HepG2 (cell line): Measurements from ENCODE around the gene ARGLU1. TPM values are rescaled to one million over a fixed set of nuclear protein-coding genes. Genes with fewer than 3 reads are reported as not detected.

ENCODE experiments used
- HOXA3 ChIP-seq: sonication (generic); formaldehyde crosslinking; IDR thresholded peaks from 2 replicates; pipeline ENCODE4 v1.5.0; 2020; ENCODE audit warnings: missing genetic modification reagents
- KDM1A ChIP-seq: IDR thresholded peaks from 2 replicates; pipeline ENCODE4 v1.6.1; 2016; ENCODE audit warnings: missing compliant biosample characterization
- MXD3 ChIP-seq: IDR thresholded peaks from 2 replicates; pipeline ENCODE4 v1.6.1; 2016; ENCODE audit warnings: mild to moderate bottlenecking, missing biosample characterization, missing genetic modification reagents
- NFAT5 ChIP-seq: sonication (generic); formaldehyde crosslinking; IDR thresholded peaks from 2 replicates; pipeline ENCODE4 v1.4.0; 2020; ENCODE audit warnings: missing genetic modification reagents
- NFATC3 ChIP-seq: sonication (generic); formaldehyde crosslinking; IDR thresholded peaks from 2 replicates; pipeline ENCODE4 v1.5.1; 2020; ENCODE audit warnings: mild to moderate bottlenecking, missing genetic modification reagents
- RAD51 ChIP-seq: fragments of 450-650 bp; IDR thresholded peaks from 2 replicates; pipeline ENCODE4 v1.6.1; 2016; ENCODE audit warnings: borderline replicate concordance
- SALL1 ChIP-seq: sonication (generic); formaldehyde crosslinking; IDR thresholded peaks from 2 replicates; pipeline ENCODE4 v1.8.0; 2022; ENCODE audit warnings: mild to moderate bottlenecking, missing genetic modification reagents
- SP5 ChIP-seq: IDR thresholded peaks from 2 replicates; pipeline ENCODE4 v1.6.1; 2016; ENCODE audit warnings: low read depth, borderline replicate concordance
- ZBTB2 ChIP-seq: sonication (generic); formaldehyde crosslinking; IDR thresholded peaks from 2 replicates; pipeline ENCODE4 v1.8.0; 2022; ENCODE audit warnings: low read depth, missing genetic modification reagents
- ZBTB42 ChIP-seq: sonication (generic); formaldehyde crosslinking; IDR thresholded peaks from 2 replicates; pipeline ENCODE4 v1.5.0; 2020; ENCODE audit warnings: mild to moderate bottlenecking, missing genetic modification reagents
- ZNF780A ChIP-seq: sonication (generic); formaldehyde crosslinking; IDR thresholded peaks from 2 replicates; pipeline ENCODE4 v1.8.0; 2022; ENCODE audit warnings: mild to moderate bottlenecking, missing genetic modification reagents, moderate library complexity
- ZUFSP ChIP-seq: sonication (generic); formaldehyde crosslinking; IDR thresholded peaks from 2 replicates; pipeline ENCODE4 v1.9.0; 2021; ENCODE audit warnings: missing genetic modification reagents, mild to moderate bottlenecking, borderline replicate concordance
- polyA plus RNA-seq, 8 experiments: library from polyadenylated mRNA; depleted of rRNA in 3 of 8; stranded (reverse) in 7 of 8; unstranded in 1 of 8; fragments of >200 nt; fragmentation: Illumina TruSeq in 4 of 8; extraction: Trizol in 4 of 8; gene quantifications; 2 replicates each; pipeline versions ENCODE4 v1.2.1 to v1.2.3, GENCODE V29; 2011 to 2016; ENCODE audit warnings: low read depth in 4 of 8, missing spikeins in 1 of 8, mixed read lengths in 1 of 8; ENCODE audit not compliant: insufficient read depth in 1 of 8
- total RNA-seq, 5 experiments: library from RNA; depleted of rRNA; stranded (reverse); fragments of >200 nt; fragmentation: Illumina TruSeq; extraction: Trizol; gene quantifications; 2 replicates each; pipeline ENCODE4 v1.2.3, GENCODE V29; 2016; ENCODE audit warnings: low read depth in 1 of 5

ARGLU1 gene
- total and polyA plus RNA-seq, 2 of the 13 experiments (the other 11 are each of a cell fraction or from before 2014, with no cell fraction given), result 47.1 to 70.6 TPM

GRCh38 chr13:106589716-106590115 is 21.8 kb upstream of the ARGLU1 start (continued):
- TF ChIP-seq KDM1A (CRISPR knock-in tag), result no peak
- TF ChIP-seq HOXA3 (CRISPR knock-in tag), result no peak
- TF ChIP-seq RAD51, result no peak
- TF ChIP-seq ZBTB42, result no peak
- no peak for TF ChIP-seq ZUFSP (CRISPR knock-in tag)
- TF ChIP-seq SP5, result no peak
- TF ChIP-seq MXD3 (CRISPR knock-in tag), result no peak
- TF ChIP-seq NFAT5, result no peak
- no peak for TF ChIP-seq NFATC3
- TF ChIP-seq ZBTB2 (CRISPR knock-in tag), result no peak
- no peak for TF ChIP-seq SALL1 (CRISPR knock-in tag)
- no peak for TF ChIP-seq ZNF780A (CRISPR knock-in tag)
